GM18505 (cell line): ENCODE measurements around the gene NR2C2.
"Not testable (repeated sequence)": the region's sequence is repeated elsewhere in the genome, so short reads cannot be mapped to it uniquely, and the experiment has no call there.

Experiments
- ATAC-seq: cut with Tn5 transposase; IDR thresholded peaks from one replicate; pipeline ENCODE4 v1.9.1; 2021; ENCODE audit not compliant: unreplicated experiment
- POLR2A ChIP-seq: IDR thresholded peaks from 4 replicates; pipeline ENCODE4 v1.6.1; 2011; ENCODE audit warnings: borderline replicate concordance; ENCODE audit not compliant: insufficient read depth, insufficient read length; ENCODE audit errors: extremely low read depth

NR2C2 gene

GRCh38 chr3:14957925-14958324 lies 10.5 kb downstream of the NR2C2 start:
- no peak for ATAC-seq
- TF ChIP-seq POLR2A, result no peak

GRCh38 chr3:14959359-14959943 lies 12.1 kb downstream of the NR2C2 start:
- TF ChIP-seq POLR2A, result no peak
- no peak for ATAC-seq

GRCh38 chr3:14962762-14963161 lies 15.4 kb downstream of the NR2C2 start:
- no peak for ATAC-seq
- TF ChIP-seq POLR2A, result no peak

- ATAC-seq, result no peak
- no peak for TF ChIP-seq POLR2A
Observed at GRCh38 chr3:14967285-14967684, 19.9 kb downstream of the NR2C2 start.

- TF ChIP-seq POLR2A, result no peak
- ATAC-seq, result no peak
Observed at GRCh38 chr3:14969671-14970070, 22.3 kb downstream of the NR2C2 start.

- no peak for ATAC-seq
- no peak for TF ChIP-seq POLR2A
Observed at GRCh38 chr3:14976317-14976716, 28.9 kb downstream of the NR2C2 start.

GRCh38 chr3:14980689-14981088 lies 33.3 kb downstream of the NR2C2 start:
- no peak for TF ChIP-seq POLR2A
- ATAC-seq, result no peak

- TF ChIP-seq POLR2A, result no peak
- no peak for ATAC-seq
Observed at GRCh38 chr3:14984581-14985113, 37.3 kb downstream of the NR2C2 start.

GRCh38 chr3:14988988-14989394 lies 41.6 kb downstream of the NR2C2 start:
- peak; percentile 26 for TF ChIP-seq POLR2A
- ATAC-seq, result peak; percentile 98

- ATAC-seq, result no peak
- no peak for TF ChIP-seq POLR2A
Observed at GRCh38 chr3:14989943-14990779, 42.8 kb downstream of the NR2C2 start.

- TF ChIP-seq POLR2A, result no peak
- no peak for ATAC-seq
Observed at GRCh38 chr3:14990780-14991148, 43.4 kb downstream of the NR2C2 start.

GRCh38 chr3:14991151-14991742 lies 43.9 kb downstream of the NR2C2 start:
- ATAC-seq, result no peak
- TF ChIP-seq POLR2A, result no peak

- no peak for ATAC-seq
- TF ChIP-seq POLR2A, result no peak
Observed at GRCh38 chr3:14991818-14992612, 44.6 kb downstream of the NR2C2 start.

GRCh38 chr3:14997941-14998340 lies 50.6 kb downstream of the NR2C2 start:
- TF ChIP-seq POLR2A, result no peak
- ATAC-seq, result no peak

GRCh38 chr3:14999182-14999581 lies 51.8 kb downstream of the NR2C2 start:
- not testable (repeated sequence) for ATAC-seq
